GM23338 (cell line): ENCODE data around the gene SULT2B1. TPM values are rescaled to one million over a fixed set of nuclear protein-coding genes. Genes with fewer than 3 reads are reported as not detected.

Experiments used
- ATAC-seq: fragments of 200-7000 bp; cut with Tn5 transposase; 3 replicates; pipeline ENCODE4 v1.9.1; 2020
- DNase-seq: peaks from one replicate; pipeline ENCODE4 v3.0.0-alpha.2; 2015; ENCODE audit warnings: low spot score
- H2AFZ ChIP-seq: fragments of 200-600 bp; sonication (generic); 2 replicates; pipeline ENCODE4 v1.8.0; 2016; ENCODE audit warnings: antibody characterized with exemption, mild to moderate bottlenecking, moderate library complexity
- H3F3A ChIP-seq: fragments of 200-600 bp; sonication (generic); replicated peaks from 2 replicates; pipeline ENCODE4 v1.8.0; 2017; ENCODE audit warnings: antibody characterized with exemption, mixed run types, low read depth
- H3K27ac ChIP-seq: fragments of 200-600 bp; sonication (generic); 2 replicates; pipeline ENCODE4 v1.6.1; 2016; ENCODE audit warnings: low read depth
- H3K27me3 ChIP-seq: fragments of 200-600 bp; sonication (generic); 2 replicates; pipeline ENCODE4 v1.8.0; 2016; ENCODE audit warnings: mild to moderate bottlenecking, mixed run types, moderate library complexity; ENCODE audit not compliant: insufficient read depth
- H3K36me3 ChIP-seq: fragments of 200-600 bp; sonication (generic); 2 replicates; pipeline ENCODE4 v1.8.0; 2016; ENCODE audit warnings: mild to moderate bottlenecking; ENCODE audit not compliant: insufficient read depth
- H3K4me1 ChIP-seq: fragments of 200-600 bp; sonication (generic); 2 replicates; pipeline ENCODE4 v1.8.0; 2016; ENCODE audit warnings: mild to moderate bottlenecking, moderate library complexity; ENCODE audit not compliant: insufficient read depth
- H3K4me2 ChIP-seq: fragments of 200-600 bp; sonication (generic); 2 replicates; pipeline ENCODE4 v1.7.1; 2017; ENCODE audit warnings: mixed run types
- H3K4me3 ChIP-seq: fragments of 200-600 bp; sonication (generic); 2 replicates; pipeline ENCODE4 v1.6.1; 2016; ENCODE audit warnings: mixed run types
- H3K79me2 ChIP-seq: fragments of 200-600 bp; sonication (generic); replicated peaks from 2 replicates; pipeline ENCODE4 v1.8.0; 2017; ENCODE audit warnings: mild to moderate bottlenecking; ENCODE audit not compliant: insufficient read depth
- H3K9me2 ChIP-seq: fragments of 200-600 bp; sonication (generic); 2 replicates; pipeline ENCODE4 v1.8.0; 2017; ENCODE audit not compliant: insufficient read depth
- H4K20me1 ChIP-seq: fragments of 200-600 bp; sonication (generic); replicated peaks from 2 replicates; pipeline ENCODE4 v1.8.0; 2017; ENCODE audit warnings: mild to moderate bottlenecking; ENCODE audit not compliant: insufficient read depth
- H3K27ac Mint-ChIP-seq: 2 replicates; pipeline ENCODE4 v1.8.0; 2020; ENCODE audit warnings: inconsistent platforms, mild to moderate bottlenecking, moderate library complexity, mixed read lengths
- H3K27me3 Mint-ChIP-seq: 3 replicates; pipeline ENCODE4 v1.8.0; 2022; ENCODE audit warnings: low read depth, mild to moderate bottlenecking, moderate library complexity, mixed read lengths, inconsistent platforms; ENCODE audit not compliant: insufficient read depth, poor library complexity
- H3K36me3 Mint-ChIP-seq: 3 replicates; pipeline ENCODE4 v1.8.0; 2021; ENCODE audit warnings: low read depth, mild to moderate bottlenecking, inconsistent platforms, moderate library complexity, mixed read lengths
- H3K4me1 Mint-ChIP-seq: 3 replicates; pipeline ENCODE4 v1.8.0; 2020; ENCODE audit warnings: mild to moderate bottlenecking, inconsistent platforms, mixed read lengths
- H3K4me3 Mint-ChIP-seq: 3 replicates; pipeline ENCODE4 v1.8.0; 2021; ENCODE audit warnings: moderate library complexity, mild to moderate bottlenecking, inconsistent platforms, mixed read lengths
- H3K9me3 Mint-ChIP-seq: 3 replicates; pipeline ENCODE4 v1.8.0; 2020; ENCODE audit warnings: moderate library complexity, mild to moderate bottlenecking, inconsistent platforms, mixed read lengths
- CREB1 ChIP-seq: fragments of 250-450 bp; sonication (Bioruptor Pico); IDR thresholded peaks from 2 replicates; pipeline ENCODE4 v1.5.0; 2020; ENCODE audit warnings: low read depth, mild to moderate bottlenecking, moderate library complexity
- EZH2 ChIP-seq: fragments of 200-600 bp; sonication (generic); IDR thresholded peaks from one replicate; pipeline ENCODE4 v1.8.0; 2017; ENCODE audit warnings: antibody characterized with exemption, mild to moderate bottlenecking, low read depth; ENCODE audit not compliant: unreplicated experiment
- EZH2phosphoT487 ChIP-seq: fragments of 200-600 bp; sonication (generic); IDR thresholded peaks from one replicate; pipeline ENCODE4 v1.8.1; 2018; ENCODE audit warnings: antibody characterized with exemption; ENCODE audit not compliant: unreplicated experiment
- ZNF331 ChIP-seq: fragments of 250-450 bp; sonication (Bioruptor Pico); IDR thresholded peaks from 2 replicates; pipeline ENCODE4 v1.5.0; 2020; ENCODE audit warnings: low read depth, mild to moderate bottlenecking, moderate library complexity
- polyA plus RNA-seq: library from polyadenylated mRNA; unstranded; fragments of >200 nt; fragmentation: Nextera tagmentation; extraction: Ambion mirVana; gene quantifications from 2 replicates; pipeline ENCODE4 v1.2.1, GENCODE V29; 2016
- total RNA-seq: library from RNA; depleted of rRNA; stranded (reverse); fragments of >200 nt; shearing (Covaris generic); gene quantifications from 2 replicates; pipeline ENCODE4 v1.2.3, GENCODE V29; 2014
- TF ChIP-seq, protein P1 (sequence below): IDR thresholded peaks from 2 replicates; pipeline ENCODE4 v1.6.1; 2016; ENCODE audit warnings: antibody characterized with exemption
- TF ChIP-seq, protein P2 (sequence below): IDR thresholded peaks from one replicate; pipeline ENCODE4 v1.6.1; 2018; ENCODE audit warnings: antibody characterized with exemption; ENCODE audit not compliant: unreplicated experiment
- TF ChIP-seq, protein P3 (sequence below): fragments of 250-450 bp; sonication (Bioruptor Pico); IDR thresholded peaks from 2 replicates; pipeline ENCODE4 v1.5.0; 2020; ENCODE audit warnings: mild to moderate bottlenecking, moderate library complexity

SULT2B1 gene
- total and polyA plus RNA-seq, 2 experiments from 2014 or later = 1.3 to 2.5 TPM

GRCh38 chr19:48549380-48549779 is 2.6 kb upstream of the SULT2B1 start (continued):
- TF ChIP-seq, protein P1, sequence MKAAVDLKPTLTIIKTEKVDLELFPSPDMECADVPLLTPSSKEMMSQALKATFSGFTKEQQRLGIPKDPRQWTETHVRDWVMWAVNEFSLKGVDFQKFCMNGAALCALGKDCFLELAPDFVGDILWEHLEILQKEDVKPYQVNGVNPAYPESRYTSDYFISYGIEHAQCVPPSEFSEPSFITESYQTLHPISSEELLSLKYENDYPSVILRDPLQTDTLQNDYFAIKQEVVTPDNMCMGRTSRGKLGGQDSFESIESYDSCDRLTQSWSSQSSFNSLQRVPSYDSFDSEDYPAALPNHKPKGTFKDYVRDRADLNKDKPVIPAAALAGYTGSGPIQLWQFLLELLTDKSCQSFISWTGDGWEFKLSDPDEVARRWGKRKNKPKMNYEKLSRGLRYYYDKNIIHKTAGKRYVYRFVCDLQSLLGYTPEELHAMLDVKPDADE = no peak
- no peak for TF ChIP-seq EZH2

GRCh38 chr19:48552406-48553322 is 692 bp downstream of the SULT2B1 start:
- no peak overlapping the region for H3K4me2 ChIP-seq
- no peaks in the 10 kb centered on the region for H3K79me2 ChIP-seq

More at GRCh38 chr19:48552406-48553322, 692 bp downstream of the SULT2B1 start:
- no peak for ATAC-seq
- no peaks in the 10 kb centered on the region for H4K20me1 ChIP-seq
- TF ChIP-seq EZH2phosphoT487 = no peak
- TF ChIP-seq, protein P2, sequence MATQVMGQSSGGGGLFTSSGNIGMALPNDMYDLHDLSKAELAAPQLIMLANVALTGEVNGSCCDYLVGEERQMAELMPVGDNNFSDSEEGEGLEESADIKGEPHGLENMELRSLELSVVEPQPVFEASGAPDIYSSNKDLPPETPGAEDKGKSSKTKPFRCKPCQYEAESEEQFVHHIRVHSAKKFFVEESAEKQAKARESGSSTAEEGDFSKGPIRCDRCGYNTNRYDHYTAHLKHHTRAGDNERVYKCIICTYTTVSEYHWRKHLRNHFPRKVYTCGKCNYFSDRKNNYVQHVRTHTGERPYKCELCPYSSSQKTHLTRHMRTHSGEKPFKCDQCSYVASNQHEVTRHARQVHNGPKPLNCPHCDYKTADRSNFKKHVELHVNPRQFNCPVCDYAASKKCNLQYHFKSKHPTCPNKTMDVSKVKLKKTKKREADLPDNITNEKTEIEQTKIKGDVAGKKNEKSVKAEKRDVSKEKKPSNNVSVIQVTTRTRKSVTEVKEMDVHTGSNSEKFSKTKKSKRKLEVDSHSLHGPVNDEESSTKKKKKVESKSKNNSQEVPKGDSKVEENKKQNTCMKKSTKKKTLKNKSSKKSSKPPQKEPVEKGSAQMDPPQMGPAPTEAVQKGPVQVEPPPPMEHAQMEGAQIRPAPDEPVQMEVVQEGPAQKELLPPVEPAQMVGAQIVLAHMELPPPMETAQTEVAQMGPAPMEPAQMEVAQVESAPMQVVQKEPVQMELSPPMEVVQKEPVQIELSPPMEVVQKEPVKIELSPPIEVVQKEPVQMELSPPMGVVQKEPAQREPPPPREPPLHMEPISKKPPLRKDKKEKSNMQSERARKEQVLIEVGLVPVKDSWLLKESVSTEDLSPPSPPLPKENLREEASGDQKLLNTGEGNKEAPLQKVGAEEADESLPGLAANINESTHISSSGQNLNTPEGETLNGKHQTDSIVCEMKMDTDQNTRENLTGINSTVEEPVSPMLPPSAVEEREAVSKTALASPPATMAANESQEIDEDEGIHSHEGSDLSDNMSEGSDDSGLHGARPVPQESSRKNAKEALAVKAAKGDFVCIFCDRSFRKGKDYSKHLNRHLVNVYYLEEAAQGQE = no peak
- TF ChIP-seq, protein P3, sequence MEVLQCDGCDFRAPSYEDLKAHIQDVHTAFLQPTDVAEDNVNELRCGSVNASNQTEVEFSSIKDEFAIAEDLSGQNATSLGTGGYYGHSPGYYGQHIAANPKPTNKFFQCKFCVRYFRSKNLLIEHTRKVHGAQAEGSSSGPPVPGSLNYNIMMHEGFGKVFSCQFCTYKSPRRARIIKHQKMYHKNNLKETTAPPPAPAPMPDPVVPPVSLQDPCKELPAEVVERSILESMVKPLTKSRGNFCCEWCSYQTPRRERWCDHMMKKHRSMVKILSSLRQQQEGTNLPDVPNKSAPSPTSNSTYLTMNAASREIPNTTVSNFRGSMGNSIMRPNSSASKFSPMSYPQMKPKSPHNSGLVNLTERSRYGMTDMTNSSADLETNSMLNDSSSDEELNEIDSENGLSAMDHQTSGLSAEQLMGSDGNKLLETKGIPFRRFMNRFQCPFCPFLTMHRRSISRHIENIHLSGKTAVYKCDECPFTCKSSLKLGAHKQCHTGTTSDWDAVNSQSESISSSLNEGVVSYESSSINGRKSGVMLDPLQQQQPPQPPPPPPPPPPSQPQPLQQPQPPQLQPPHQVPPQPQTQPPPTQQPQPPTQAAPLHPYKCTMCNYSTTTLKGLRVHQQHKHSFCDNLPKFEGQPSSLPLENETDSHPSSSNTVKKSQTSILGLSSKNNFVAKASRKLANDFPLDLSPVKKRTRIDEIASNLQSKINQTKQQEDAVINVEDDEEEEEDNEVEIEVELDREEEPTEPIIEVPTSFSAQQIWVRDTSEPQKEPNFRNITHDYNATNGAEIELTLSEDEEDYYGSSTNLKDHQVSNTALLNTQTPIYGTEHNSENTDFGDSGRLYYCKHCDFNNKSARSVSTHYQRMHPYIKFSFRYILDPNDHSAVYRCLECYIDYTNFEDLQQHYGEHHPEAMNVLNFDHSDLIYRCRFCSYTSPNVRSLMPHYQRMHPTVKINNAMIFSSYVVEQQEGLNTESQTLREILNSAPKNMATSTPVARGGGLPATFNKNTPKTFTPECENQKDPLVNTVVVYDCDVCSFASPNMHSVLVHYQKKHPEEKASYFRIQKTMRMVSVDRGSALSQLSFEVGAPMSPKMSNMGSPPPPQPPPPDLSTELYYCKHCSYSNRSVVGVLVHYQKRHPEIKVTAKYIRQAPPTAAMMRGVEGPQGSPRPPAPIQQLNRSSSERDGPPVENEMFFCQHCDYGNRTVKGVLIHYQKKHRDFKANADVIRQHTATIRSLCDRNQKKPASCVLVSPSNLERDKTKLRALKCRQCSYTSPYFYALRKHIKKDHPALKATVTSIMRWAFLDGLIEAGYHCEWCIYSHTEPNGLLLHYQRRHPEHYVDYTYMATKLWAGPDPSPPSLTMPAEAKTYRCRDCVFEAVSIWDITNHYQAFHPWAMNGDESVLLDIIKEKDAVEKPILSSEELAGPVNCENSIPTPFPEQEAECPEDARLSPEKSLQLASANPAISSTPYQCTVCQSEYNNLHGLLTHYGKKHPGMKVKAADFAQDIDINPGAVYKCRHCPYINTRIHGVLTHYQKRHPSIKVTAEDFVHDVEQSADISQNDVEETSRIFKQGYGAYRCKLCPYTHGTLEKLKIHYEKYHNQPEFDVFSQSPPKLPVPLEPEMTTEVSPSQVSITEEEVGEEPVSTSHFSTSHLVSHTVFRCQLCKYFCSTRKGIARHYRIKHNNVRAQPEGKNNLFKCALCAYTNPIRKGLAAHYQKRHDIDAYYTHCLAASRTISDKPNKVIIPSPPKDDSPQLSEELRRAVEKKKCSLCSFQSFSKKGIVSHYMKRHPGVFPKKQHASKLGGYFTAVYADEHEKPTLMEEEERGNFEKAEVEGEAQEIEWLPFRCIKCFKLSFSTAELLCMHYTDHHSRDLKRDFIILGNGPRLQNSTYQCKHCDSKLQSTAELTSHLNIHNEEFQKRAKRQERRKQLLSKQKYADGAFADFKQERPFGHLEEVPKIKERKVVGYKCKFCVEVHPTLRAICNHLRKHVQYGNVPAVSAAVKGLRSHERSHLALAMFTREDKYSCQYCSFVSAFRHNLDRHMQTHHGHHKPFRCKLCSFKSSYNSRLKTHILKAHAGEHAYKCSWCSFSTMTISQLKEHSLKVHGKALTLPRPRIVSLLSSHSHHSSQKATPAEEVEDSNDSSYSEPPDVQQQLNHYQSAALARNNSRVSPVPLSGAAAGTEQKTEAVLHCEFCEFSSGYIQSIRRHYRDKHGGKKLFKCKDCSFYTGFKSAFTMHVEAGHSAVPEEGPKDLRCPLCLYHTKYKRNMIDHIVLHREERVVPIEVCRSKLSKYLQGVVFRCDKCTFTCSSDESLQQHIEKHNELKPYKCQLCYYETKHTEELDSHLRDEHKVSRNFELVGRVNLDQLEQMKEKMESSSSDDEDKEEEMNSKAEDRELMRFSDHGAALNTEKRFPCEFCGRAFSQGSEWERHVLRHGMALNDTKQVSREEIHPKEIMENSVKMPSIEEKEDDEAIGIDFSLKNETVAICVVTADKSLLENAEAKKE (CRISPR knock-in tag) = no peak
- TF ChIP-seq ZNF331 = no peak
- TF ChIP-seq CREB1 (CRISPR knock-in tag) = no peak
- H3K4me1 Mint-ChIP-seq = peaks cover 27% of the 10 kb centered on the region
- peaks cover 10% of the 10 kb centered on the region for H3K4me1 ChIP-seq
- H3K9me2 ChIP-seq = peaks cover 7% of the 10 kb centered on the region
- peaks cover 22% of the 10 kb centered on the region; the same call in 1 of the 2 replicates for H3F3A ChIP-seq
- H3K27ac ChIP-seq = peak overlapping the region; percentile 92
- no peak for DNase-seq
- no peak overlapping the region for H3K4me3 ChIP-seq
- no peaks in the 10 kb centered on the region for H3K27me3 ChIP-seq
- H3K36me3 ChIP-seq = no peaks in the 10 kb centered on the region
- H3K9me3 Mint-ChIP-seq = no peaks in the 10 kb centered on the region
- peaks cover 9% of the 10 kb centered on the region for H3K27me3 Mint-ChIP-seq
- no peaks in the 10 kb centered on the region for H3K36me3 Mint-ChIP-seq
- H3K4me3 Mint-ChIP-seq = no peak overlapping the region
- no peak overlapping the region for H3K27ac Mint-ChIP-seq
- H2AFZ ChIP-seq = no peak overlapping the region
